Panc1 (cell line): ENCODE data around the gene SPECC1. TPM values are rescaled to one million over a fixed set of nuclear protein-coding genes. Genes with fewer than 3 reads are reported as not detected.

ENCODE experiments used
- ATAC-seq: fragments of 200-7000 bp; cut with Tn5 transposase; 2 replicates; pipeline ENCODE4 v1.9.1; 2020; ENCODE audit warnings: mild to moderate bottlenecking, moderate library complexity
- BruUV-seq: library from RNA; stranded (reverse); fragments of 400-500 nt; replicated peaks from 2 replicates; lab custom pipeline; 2021; lab: Mats Ljungman, UMichigan
- CTCF ChIA-PET: fragments of 300-600 bp; sonication (Branson Sonifier 250); formaldehyde crosslinking; loops from one replicate; lab custom pipeline; 2022; ENCODE audit warnings: antibody characterized with exemption; lab: Charles Lee
- POLR2A ChIA-PET: fragments of 300-600 bp; sonication (Branson Sonifier 250); formaldehyde crosslinking; loops from one replicate; lab custom pipeline; 2022; ENCODE audit warnings: antibody characterized with exemption; lab: Charles Lee
- DNase-seq: peaks from one replicate; pipeline ENCODE4 v3.0.0-alpha.2; 2010; ENCODE audit warnings: low read depth, low spot score
- H3K27ac ChIP-seq: 2 replicates; pipeline ENCODE4 v1.5.1; 2011; ENCODE audit warnings: mild to moderate bottlenecking, low read length, inconsistent platforms
- H3K27me3 ChIP-seq: fragments of 200-500 bp; sonication (Bioruptor generic); 2 replicates; pipeline ENCODE4 v1.6.0; 2014; ENCODE audit warnings: low read length, inconsistent platforms; ENCODE audit not compliant: control insufficient read depth, insufficient read depth
- H3K36me3 ChIP-seq: fragments of 200-500 bp; sonication (Bioruptor generic); 2 replicates; pipeline ENCODE4 v1.5.1; 2014; ENCODE audit warnings: inconsistent platforms, mild to moderate bottlenecking, low read length, moderate library complexity; ENCODE audit not compliant: control insufficient read depth, insufficient read depth
- H3K4me1 ChIP-seq: 2 replicates; pipeline ENCODE4 v1.5.1; 2011; ENCODE audit warnings: inconsistent platforms, mild to moderate bottlenecking, low read length, moderate library complexity; ENCODE audit not compliant: control insufficient read depth, insufficient read depth
- H3K4me3 ChIP-seq, 2 experiments: 2 replicates each; pipeline ENCODE4 v1.5.1; 2011 to 2012; ENCODE audit warnings: low read depth in 2 of 2, low read length in 2 of 2, mild to moderate bottlenecking in 2 of 2, inconsistent platforms in 1 of 2, moderate library complexity in 1 of 2
- H3K9me3 ChIP-seq: fragments of 200-500 bp; sonication (Bioruptor generic); 2 replicates; pipeline ENCODE4 v1.5.1; 2014; ENCODE audit warnings: low read depth, mild to moderate bottlenecking, inconsistent platforms, low read length, moderate library complexity; ENCODE audit not compliant: control insufficient read depth, insufficient read depth
- CTCF ChIP-seq: fragments of 450-650 bp; IDR thresholded peaks from 2 replicates; pipeline ENCODE4 v1.5.1; 2017; ENCODE audit warnings: mild to moderate bottlenecking
- POLR2AphosphoS5 ChIP-seq: IDR thresholded peaks from 2 replicates; pipeline ENCODE4 v1.6.1; 2012; ENCODE audit warnings: mild to moderate bottlenecking, low read depth, low read length, moderate library complexity
- REST ChIP-seq, 2 experiments: IDR thresholded peaks; 2 replicates each; pipeline ENCODE4 v1.6.1; 2011 to 2012; ENCODE audit warnings: low read depth in 2 of 2, control low read depth in 1 of 2, low read length in 1 of 2, mild to moderate bottlenecking in 1 of 2, moderate library complexity in 1 of 2; ENCODE audit not compliant: insufficient read depth in 1 of 2
- SIN3A ChIP-seq: IDR thresholded peaks from 2 replicates; pipeline ENCODE4 v1.6.1; 2012; ENCODE audit warnings: low read depth, mild to moderate bottlenecking, low read length, moderate library complexity, borderline replicate concordance; ENCODE audit not compliant: insufficient read depth
- TCF7L2 ChIP-seq: IDR thresholded peaks from 2 replicates; pipeline ENCODE4 v1.6.1; 2011; ENCODE audit warnings: mild to moderate bottlenecking, low read depth, low read length, inconsistent platforms
- in situ Hi-C: cut with HindIII; loops from 2 replicates; pipeline ENCODE4 v1.10.0; 2016; ENCODE audit warnings: low sequenced_read_pairs, low pct_unique_long_range_greater_than_20kb
- intact Hi-C: fragments of 100-400 bp; cut with micrococcal nuclease; formaldehyde crosslinking; loops from one replicate; pipeline ENCODE4 v1.10.0; 2022; ENCODE audit not compliant: unreplicated experiment
- total RNA-seq: library from RNA; stranded (reverse); gene quantifications from one replicate; pipeline ENCODE4 v1.2.1, GENCODE V29; 2021; ENCODE audit not compliant: unreplicated experiment

SPECC1 gene
- total RNA-seq, 1 experiment from 2014 or later: 80.8 TPM

GRCh38 chr17:20291853-20292252 lies 282.7 kb downstream of the SPECC1 start:
- ATAC-seq: no peak
- in situ Hi-C loops: no loop called here
- no peaks in the 10 kb centered on the region for H3K36me3 ChIP-seq
- no TSS peak for BruUV-seq
- H3K27ac ChIP-seq: no peak overlapping the region
- no peaks in the 10 kb centered on the region for H3K9me3 ChIP-seq
- intact Hi-C loops: no loop called here
- ChIA-PET POLR2A (no interaction called here), CTCF (no interaction called here)
- DNase-seq: no peak
- TF ChIP-seq SIN3A: no peak
- no peak for TF ChIP-seq CTCF
- no peak for TF ChIP-seq POLR2AphosphoS5
- no peak for TF ChIP-seq TCF7L2
- no peak for TF ChIP-seq REST (IDR thresholded peaks at IDR 0.05; ENCODE audit: insufficient read depth in 1 of 2, low read depth in 2 of 2, low read length in 1 of 2)
- no peak overlapping the region for H3K4me3 ChIP-seq
- no peaks in the 10 kb centered on the region for H3K27me3 ChIP-seq
- H3K4me1 ChIP-seq: no peaks in the 10 kb centered on the region

GRCh38 chr17:20293501-20293900 lies 284.3 kb downstream of the SPECC1 start:
- CTCF ChIA-PET: no interaction called here
- in situ Hi-C loops: no loop called here
- no peak for TF ChIP-seq POLR2AphosphoS5
- TF ChIP-seq SIN3A: no peak
- TF ChIP-seq CTCF: no peak
- no peak for TF ChIP-seq TCF7L2
- no peak for TF ChIP-seq REST (IDR thresholded peaks at IDR 0.05; ENCODE audit: insufficient read depth in 1 of 2, low read depth in 2 of 2, low read length in 1 of 2)
- BruUV-seq: no TSS peak
- Histone ChIP-seq H3K4me3 (no peak overlapping the region), H3K27ac (no peak overlapping the region), H3K9me3 (no peaks in the 10 kb centered on the region), H3K4me1 (no peaks in the 10 kb centered on the region), H3K27me3 (no peaks in the 10 kb centered on the region), H3K36me3 (no peaks in the 10 kb centered on the region; the same call in 1 of the 2 replicates)
- intact Hi-C loops: no loop called here
- POLR2A ChIA-PET: no interaction called here
- DNase-seq: no peak
- ATAC-seq: no peak
